BLaER1 (cell line): Measurements from ENCODE around the gene PLPP3.

Source experiments
- H3K27ac ChIP-seq: shearing (Covaris generic); formaldehyde crosslinking; 2 replicates; pipeline ENCODE4 v1.8.1; 2022
- H3K27me3 ChIP-seq: shearing (Covaris generic); formaldehyde crosslinking; 2 replicates; pipeline ENCODE4 v1.8.1; 2022
- H3K36me3 ChIP-seq: shearing (Covaris generic); formaldehyde crosslinking; 2 replicates; pipeline ENCODE4 v1.8.1; 2022
- H3K4me1 ChIP-seq: shearing (Covaris generic); formaldehyde crosslinking; 2 replicates; pipeline ENCODE4 v1.8.1; 2022
- H3K4me2 ChIP-seq: shearing (Covaris generic); formaldehyde crosslinking; 2 replicates; pipeline ENCODE4 v1.8.1; 2022
- H3K4me3 ChIP-seq: shearing (Covaris generic); formaldehyde crosslinking; 2 replicates; pipeline ENCODE4 v1.8.1; 2022
- H3K9ac ChIP-seq: shearing (Covaris generic); formaldehyde crosslinking; 2 replicates; pipeline ENCODE4 v1.8.1; 2022
- H3K9me3 ChIP-seq: shearing (Covaris generic); formaldehyde crosslinking; 2 replicates; pipeline ENCODE4 v1.8.1; 2022
- H4K20me1 ChIP-seq: shearing (Covaris generic); formaldehyde crosslinking; 2 replicates; pipeline ENCODE4 v1.8.1; 2022
- Cebpa-rat ChIP-seq: shearing (Covaris generic); IDR thresholded peaks from 2 replicates; pipeline ENCODE4 v1.8.1; 2022

Gene PLPP3

DNA sequence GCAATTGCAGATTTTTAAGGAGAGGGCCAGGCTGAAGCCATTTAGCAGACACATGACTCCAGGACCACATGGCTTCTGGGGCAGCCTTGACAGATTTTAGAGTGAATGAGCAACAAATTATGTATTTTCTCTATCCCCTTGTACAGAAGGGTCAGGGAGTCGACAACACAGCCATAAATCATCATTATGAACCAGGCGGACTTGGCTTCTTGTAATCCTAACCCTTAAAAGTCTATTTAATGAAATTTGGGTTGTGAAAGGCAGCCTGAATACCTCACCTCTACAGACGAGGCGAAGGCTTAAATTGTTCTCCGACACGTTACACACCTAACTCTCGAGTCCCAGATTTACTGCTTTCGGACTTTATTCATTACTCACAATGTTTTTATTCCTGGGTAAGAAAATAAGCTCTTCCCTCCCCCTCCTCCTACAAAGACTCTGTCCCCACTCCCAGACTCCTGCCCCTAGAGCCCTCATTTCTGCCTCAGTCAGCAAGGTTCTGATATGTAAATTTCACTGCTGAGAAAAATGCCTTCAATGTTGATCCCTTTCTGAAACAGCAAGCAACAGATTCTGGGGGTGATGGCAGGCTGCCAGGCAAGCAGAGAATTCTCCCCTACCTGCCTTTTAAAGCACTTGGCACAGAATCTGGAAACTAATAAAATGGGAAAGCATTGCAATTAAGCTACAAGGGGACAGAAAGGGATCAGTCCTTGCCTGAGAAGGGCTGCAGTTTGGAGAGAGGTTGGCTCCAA lies 51.6 kb downstream of the PLPP3 start:
- Histone ChIP-seq H3K4me1 (peaks cover 22% of the 10 kb centered on the region), H3K4me3 (no peak overlapping the region), H3K27ac (no peak overlapping the region), H3K27me3 (no peaks in the 10 kb centered on the region), H3K9ac (no peak overlapping the region), H3K36me3 (peaks cover 3% of the 10 kb centered on the region), H3K9me3 (no peaks in the 10 kb centered on the region), H4K20me1 (no peaks in the 10 kb centered on the region), H3K4me2 (no peak overlapping the region)
- TF ChIP-seq Cebpa-rat, result no peak

GRCh38 chr1:56526571-56527174 lies 52.7 kb downstream of the PLPP3 start:
- Histone ChIP-seq H4K20me1 (no peaks in the 10 kb centered on the region), H3K9ac (no peak overlapping the region), H3K27me3 (no peaks in the 10 kb centered on the region), H3K4me3 (no peak overlapping the region), H3K36me3 (peaks cover 3% of the 10 kb centered on the region), H3K4me2 (peak overlapping the region; percentile 42; the same call in 1 of the 2 replicates), H3K9me3 (no peaks in the 10 kb centered on the region), H3K27ac (no peak overlapping the region), H3K4me1 (peaks cover 22% of the 10 kb centered on the region)
- TF ChIP-seq Cebpa-rat, result no peak

DNA sequence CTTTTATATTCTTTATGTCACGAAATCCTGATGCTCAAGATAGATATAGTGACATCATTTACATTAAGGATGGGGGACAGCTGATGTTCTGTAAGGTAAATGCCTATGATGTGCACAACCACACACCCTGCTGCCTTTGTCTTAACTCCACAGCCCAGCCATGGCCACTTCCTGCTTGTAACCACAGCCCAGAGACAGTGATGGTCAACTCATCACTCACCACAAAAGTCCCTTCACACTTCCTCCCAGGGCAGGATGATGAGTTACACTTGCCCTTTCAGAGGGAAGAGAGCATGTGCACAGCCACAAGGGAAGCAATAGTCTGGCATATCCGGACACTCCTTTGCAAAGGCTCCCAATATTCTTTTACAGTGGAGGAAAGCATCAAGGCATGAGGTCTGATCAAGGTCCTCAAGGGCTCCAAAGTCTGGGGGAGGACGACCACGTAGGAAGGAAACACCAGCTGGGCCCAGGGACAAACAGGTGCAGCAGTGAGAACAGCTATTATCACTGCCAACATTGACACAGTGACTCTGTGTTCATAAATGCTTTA lies 53.8 kb downstream of the PLPP3 start:
- no peak overlapping the region for H3K27ac ChIP-seq
- peaks cover 22% of the 10 kb centered on the region for H3K4me1 ChIP-seq
- H4K20me1 ChIP-seq, result no peaks in the 10 kb centered on the region
- H3K36me3 ChIP-seq, result peaks cover 3% of the 10 kb centered on the region
- no peak for TF ChIP-seq Cebpa-rat
- no peaks in the 10 kb centered on the region for H3K27me3 ChIP-seq
- H3K9ac ChIP-seq, result no peak overlapping the region
- H3K9me3 ChIP-seq, result no peaks in the 10 kb centered on the region
- H3K4me2 ChIP-seq, result peak overlapping the region; percentile 42
- H3K4me3 ChIP-seq, result no peak overlapping the region

GRCh38 chr1:56524263-56524662 lies 55.1 kb downstream of the PLPP3 start:
- TF ChIP-seq Cebpa-rat, result no peak
- Histone ChIP-seq H3K27me3 (no peaks in the 10 kb centered on the region), H3K4me3 (no peak overlapping the region), H3K4me2 (no peak overlapping the region), H3K9ac (no peak overlapping the region), H3K36me3 (peaks cover 3% of the 10 kb centered on the region), H4K20me1 (no peaks in the 10 kb centered on the region), H3K4me1 (peaks cover 22% of the 10 kb centered on the region), H3K27ac (no peak overlapping the region), H3K9me3 (no peaks in the 10 kb centered on the region)

GRCh38 chr1:56522680-56523079 lies 56.7 kb downstream of the PLPP3 start:
- no peak overlapping the region for H3K9ac ChIP-seq
- H3K4me1 ChIP-seq, result peaks cover 22% of the 10 kb centered on the region
- TF ChIP-seq Cebpa-rat, result no peak
- H3K27ac ChIP-seq, result no peak overlapping the region
- no peak overlapping the region for H3K4me2 ChIP-seq
- no peak overlapping the region for H3K4me3 ChIP-seq
- H3K36me3 ChIP-seq, result peaks cover 3% of the 10 kb centered on the region
- H3K9me3 ChIP-seq, result no peaks in the 10 kb centered on the region
- H3K27me3 ChIP-seq, result no peaks in the 10 kb centered on the region
- H4K20me1 ChIP-seq, result no peaks in the 10 kb centered on the region

DNA sequence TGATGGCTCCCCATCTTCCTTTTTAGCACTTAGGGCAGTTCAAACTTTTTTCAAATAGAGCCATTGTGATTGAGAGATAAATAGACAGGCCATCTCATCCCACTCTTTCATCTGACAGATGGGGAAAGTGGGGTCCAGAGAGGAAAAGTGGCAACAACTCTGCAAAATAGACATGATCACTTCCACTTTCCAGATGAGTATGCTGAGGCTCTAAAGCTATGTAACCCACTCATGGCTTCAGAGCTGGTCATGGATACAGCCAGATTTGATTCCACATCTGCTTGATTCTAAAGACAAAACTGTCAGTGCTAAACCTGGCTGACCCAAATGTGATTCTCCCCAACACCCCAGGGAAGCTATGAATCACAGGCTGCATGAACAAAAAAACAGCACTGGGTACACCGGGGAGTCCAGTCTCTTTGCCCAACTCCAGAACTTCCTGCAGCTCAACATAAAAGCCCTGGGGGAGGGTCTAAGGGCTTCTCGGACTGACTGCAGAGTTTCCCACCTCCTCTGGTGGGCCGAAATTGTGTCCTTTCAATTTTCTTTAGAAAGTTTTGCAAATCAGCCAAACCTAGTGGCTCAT lies 59.3 kb downstream of the PLPP3 start:
- Histone ChIP-seq H3K4me1 (peaks cover 2% of the 10 kb centered on the region), H3K27ac (no peak overlapping the region), H3K9me3 (no peaks in the 10 kb centered on the region), H3K4me2 (no peak overlapping the region), H3K36me3 (peaks cover 3% of the 10 kb centered on the region), H3K9ac (no peak overlapping the region), H4K20me1 (no peaks in the 10 kb centered on the region), H3K27me3 (no peaks in the 10 kb centered on the region), H3K4me3 (no peak overlapping the region)
- no peak for TF ChIP-seq Cebpa-rat

DNA sequence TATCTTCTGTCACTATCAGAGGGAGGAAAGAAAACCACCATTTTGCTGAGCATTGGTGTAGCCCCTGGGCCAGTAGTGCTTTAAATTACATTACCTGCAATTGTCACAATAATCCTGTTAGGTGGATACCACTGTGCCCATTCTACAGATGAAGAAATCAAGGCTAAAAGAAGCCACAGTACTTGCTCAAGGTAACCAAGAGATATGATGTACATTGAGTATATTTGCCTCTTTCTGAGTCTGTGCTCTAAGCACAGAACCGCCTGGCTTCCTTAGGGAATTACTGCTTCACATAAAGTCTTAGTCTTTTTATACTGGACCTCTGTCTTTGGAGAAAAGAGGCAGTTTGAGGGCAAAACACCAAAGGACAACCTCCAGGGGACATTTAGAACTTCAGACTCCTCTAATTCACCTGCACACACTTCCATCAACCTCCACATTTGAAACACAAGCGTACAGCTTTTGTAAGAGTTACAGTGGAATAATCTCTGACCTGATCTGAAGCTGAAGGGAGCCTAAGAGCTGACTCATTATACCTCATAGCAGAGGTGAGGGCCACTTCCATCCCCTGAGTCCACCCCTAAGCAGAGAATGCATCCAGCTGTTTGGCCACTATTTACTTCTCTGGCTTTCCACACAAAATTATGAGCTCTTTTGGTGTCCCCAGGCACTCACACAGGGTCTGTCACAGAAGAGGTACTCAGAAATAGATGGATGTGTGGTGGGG lies 61.8 kb downstream of the PLPP3 start:
- H3K9me3 ChIP-seq, result no peaks in the 10 kb centered on the region
- no peaks in the 10 kb centered on the region for H3K4me1 ChIP-seq
- H3K4me2 ChIP-seq, result no peak overlapping the region
- H3K27me3 ChIP-seq, result no peaks in the 10 kb centered on the region
- no peaks in the 10 kb centered on the region for H4K20me1 ChIP-seq
- no peak overlapping the region for H3K27ac ChIP-seq
- no peak overlapping the region for H3K4me3 ChIP-seq
- TF ChIP-seq Cebpa-rat, result no peak
- H3K36me3 ChIP-seq, result no peaks in the 10 kb centered on the region
- no peak overlapping the region for H3K9ac ChIP-seq

- Histone ChIP-seq H3K4me2 (no peak overlapping the region), H3K27ac (no peak overlapping the region), H3K36me3 (peaks cover 3% of the 10 kb centered on the region), H4K20me1 (no peaks in the 10 kb centered on the region), H3K9me3 (no peaks in the 10 kb centered on the region), H3K27me3 (no peaks in the 10 kb centered on the region), H3K9ac (no peak overlapping the region), H3K4me3 (no peak overlapping the region), H3K4me1 (no peaks in the 10 kb centered on the region)
- TF ChIP-seq Cebpa-rat, result no peak
Measured at GRCh38 chr1:56516539-56517252, 62.7 kb downstream of the PLPP3 start.

GRCh38 chr1:56515898-56516538 lies 63.3 kb downstream of the PLPP3 start:
- Histone ChIP-seq H3K27me3 (no peaks in the 10 kb centered on the region), H3K4me1 (no peaks in the 10 kb centered on the region), H4K20me1 (no peaks in the 10 kb centered on the region), H3K9ac (no peak overlapping the region), H3K4me3 (no peak overlapping the region), H3K4me2 (no peak overlapping the region), H3K9me3 (no peaks in the 10 kb centered on the region), H3K27ac (no peak overlapping the region), H3K36me3 (peaks cover 9% of the 10 kb centered on the region)
- no peak for TF ChIP-seq Cebpa-rat
